ENCODE measurements around the gene TOP1.

- TF ChIP-seq, protein P1, sequence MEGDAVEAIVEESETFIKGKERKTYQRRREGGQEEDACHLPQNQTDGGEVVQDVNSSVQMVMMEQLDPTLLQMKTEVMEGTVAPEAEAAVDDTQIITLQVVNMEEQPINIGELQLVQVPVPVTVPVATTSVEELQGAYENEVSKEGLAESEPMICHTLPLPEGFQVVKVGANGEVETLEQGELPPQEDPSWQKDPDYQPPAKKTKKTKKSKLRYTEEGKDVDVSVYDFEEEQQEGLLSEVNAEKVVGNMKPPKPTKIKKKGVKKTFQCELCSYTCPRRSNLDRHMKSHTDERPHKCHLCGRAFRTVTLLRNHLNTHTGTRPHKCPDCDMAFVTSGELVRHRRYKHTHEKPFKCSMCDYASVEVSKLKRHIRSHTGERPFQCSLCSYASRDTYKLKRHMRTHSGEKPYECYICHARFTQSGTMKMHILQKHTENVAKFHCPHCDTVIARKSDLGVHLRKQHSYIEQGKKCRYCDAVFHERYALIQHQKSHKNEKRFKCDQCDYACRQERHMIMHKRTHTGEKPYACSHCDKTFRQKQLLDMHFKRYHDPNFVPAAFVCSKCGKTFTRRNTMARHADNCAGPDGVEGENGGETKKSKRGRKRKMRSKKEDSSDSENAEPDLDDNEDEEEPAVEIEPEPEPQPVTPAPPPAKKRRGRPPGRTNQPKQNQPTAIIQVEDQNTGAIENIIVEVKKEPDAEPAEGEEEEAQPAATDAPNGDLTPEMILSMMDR (conservative IDR thresholded peaks at IDR 0.05; ENCODE audit: low read depth, low read length) = no peak
- no peak for TF ChIP-seq FOS (IDR thresholded peaks at IDR 0.05; ENCODE audit: low read depth, low read length)
- TF ChIP-seq POLR2A (IDR thresholded peaks at IDR 0.05; ENCODE audit: low read depth, low read length) = no peak
- TF ChIP-seq RAD21 (IDR thresholded peaks at IDR 0.05; ENCODE audit: low read length) = no peak
- TF ChIP-seq SMC3 (IDR thresholded peaks at IDR 0.05; ENCODE audit: low read depth, low read length) = no peak
Observed at GRCh38 chr20:41139227-41140093, 110.8 kb downstream of the TOP1 start.
